ENCODE measurements around the gene ARL14EP. TPM values are rescaled to one million over a fixed set of nuclear protein-coding genes. Genes with fewer than 3 reads are reported as not detected.

Gene ARL14EP
- total RNA-seq, 1 experiment from 2014 or later, result 25.3 TPM

DNA sequence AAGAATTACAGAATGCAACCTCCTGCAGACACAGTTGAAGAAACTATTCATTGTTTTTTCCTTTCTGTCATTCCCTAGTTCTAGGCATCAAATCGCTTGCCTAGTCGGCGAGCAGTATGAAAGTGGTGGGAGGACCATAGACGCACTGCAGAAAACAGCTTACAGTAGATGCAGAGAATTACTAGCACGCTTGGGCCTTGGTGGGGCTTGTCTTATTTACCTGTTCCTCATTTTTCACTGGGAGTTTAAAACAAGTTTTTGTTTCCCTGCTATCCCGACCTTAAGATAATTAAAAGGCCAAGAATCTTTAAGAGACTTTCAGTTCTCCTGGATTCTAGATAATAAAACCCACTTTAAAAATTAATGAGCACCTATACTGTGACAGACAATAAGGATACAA lies 713 bp upstream of the ARL14EP start:
- BruUV-seq (replicated peaks), result no TSS peak
- H3K36me3 ChIP-seq (ENCODE audit: control insufficient read depth in 1 of 2, insufficient read depth in 2 of 2, low read length in 2 of 2), result 0 out of 4 replicates have a peak, but pooled peaks cover 0 to 2% of the 10 kb centered on the region in 2 experiments
- peak overlapping the region; percentile 76 for H3K9ac ChIP-seq (ENCODE audit: low read length)
- DNase-seq (ENCODE audit: low read depth, low spot score) (no peak), ATAC-seq (no peak)
- H3K27me3 ChIP-seq (ENCODE audit: insufficient read depth, low read length), result peaks cover 19% of the 10 kb centered on the region
- peaks cover 44% of the 10 kb centered on the region for H3K79me2 ChIP-seq (ENCODE audit: insufficient read depth, low read length)
- peak overlapping the region; percentile 93 for H2AFZ ChIP-seq (ENCODE audit: low read depth, low read length, poor library complexity, severe bottlenecking)
- ChIA-PET CTCF (interaction anchor here (1.0 to 1.7 kb wide), 3 partner anchors 8 to 12 kb away, joined by 3 to 7 read pairs (median 5); no protein-coding TSS in a partner anchor), POLR2A (interaction anchor here (0.6 to 1.4 kb wide), 5 partner anchors 8 to 434 kb away, joined by 3 to 8 read pairs (median 5); no protein-coding TSS in a partner anchor), RAD21 (ENCODE audit: low non-redundant PET in 1 of 2, low total read pairs in 2 of 2, uncharacterized antibody in 2 of 2, unreplicated experiment in 2 of 2) (no interaction called here)
- intact Hi-C loops (cut with micrococcal nuclease), result no loop called here
- H3K4me2 ChIP-seq (ENCODE audit: low read length), result peak overlapping the region; percentile 79
- H3K4me1 ChIP-seq (ENCODE audit: control insufficient read depth in 1 of 2, insufficient read depth in 2 of 2, low read length in 2 of 2), result peaks cover 5 to 12% of the 10 kb centered on the region in 2 experiments; a peak in 3 of 4 replicates
- H4K20me1 ChIP-seq (ENCODE audit: insufficient read depth), result no peaks in the 10 kb centered on the region
- peak overlapping the region; percentile 65 to 78 for H3K4me3 ChIP-seq (replicated peaks in 1 of 2; ENCODE audit: low read depth in 1 of 2, low read length in 2 of 2)
- H3K9me3 ChIP-seq (ENCODE audit: control insufficient read depth in 1 of 2, insufficient read depth in 1 of 2, low read depth in 1 of 2, low read length in 2 of 2), result no peaks in the 10 kb centered on the region
- no peaks in the 10 kb centered on the region for H3K9me2 ChIP-seq (ENCODE audit: insufficient read depth)
- no peak overlapping the region for H3K27ac ChIP-seq (ENCODE audit: low read depth, low read length)
- TF ChIP-seq POLR2AphosphoS5 (IDR thresholded peaks at IDR 0.05; ENCODE audit: low read depth, low read length) (no peak), SP1 (IDR thresholded peaks at IDR 0.05; ENCODE audit: low read depth) (no peak), POLR2A (IDR thresholded peaks at IDR 0.05; ENCODE audit: borderline replicate concordance, extremely low read depth, insufficient read depth, insufficient read length) (no peak), RAD21 (IDR thresholded peaks at IDR 0.05; ENCODE audit: low read depth) (no peak), JUND (IDR thresholded peaks at IDR 0.05) (no peak)

DNA sequence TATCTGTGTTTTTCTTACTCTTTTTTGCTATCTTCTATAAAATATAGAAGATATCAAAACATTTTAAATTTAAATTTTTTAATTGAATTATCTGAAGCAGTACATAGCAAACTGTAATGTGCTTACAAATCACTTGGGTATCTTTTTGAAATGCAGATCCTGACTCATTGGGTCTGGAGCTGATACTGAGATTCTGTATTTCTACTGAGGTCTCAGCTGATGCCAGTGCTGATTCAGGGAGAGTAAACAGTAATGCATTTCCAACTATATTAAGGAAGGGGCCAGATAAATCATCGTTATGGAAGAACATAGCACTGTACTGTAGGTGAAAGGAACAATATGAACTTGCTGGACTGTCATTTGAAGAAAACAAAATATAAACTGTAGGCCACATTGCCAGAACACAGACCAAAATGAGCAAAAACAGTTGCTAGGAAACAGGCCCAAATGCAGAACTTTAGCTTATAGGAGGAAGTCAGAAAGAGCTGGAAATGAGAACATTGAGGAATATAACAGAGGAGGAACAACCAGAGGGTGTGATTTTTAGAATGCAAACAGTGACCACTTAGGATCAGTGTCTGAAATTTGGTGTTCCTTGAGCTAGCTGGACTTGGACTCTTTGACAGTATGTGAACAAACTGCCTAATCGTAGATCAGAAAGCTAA lies 3.3 kb downstream of the ARL14EP start:
- 0 out of 2 replicates have a peak, but pooled peaks cover 13% of the 10 kb centered on the region for H4K20me1 ChIP-seq (ENCODE audit: insufficient read depth)
- H3K4me3 ChIP-seq (replicated peaks in 1 of 2; ENCODE audit: low read depth in 1 of 2, low read length in 2 of 2), result no peak overlapping the region
- H3K79me2 ChIP-seq (ENCODE audit: insufficient read depth, low read length), result peaks cover 84% of the 10 kb centered on the region
- H3K4me2 ChIP-seq (ENCODE audit: low read length), result no peak overlapping the region
- RAD21 ChIA-PET (ENCODE audit: low non-redundant PET in 1 of 2, low total read pairs in 2 of 2, uncharacterized antibody in 2 of 2, unreplicated experiment in 2 of 2), result no interaction called here
- H3K27ac ChIP-seq (ENCODE audit: low read depth, low read length), result no peak overlapping the region
- no peak overlapping the region for H2AFZ ChIP-seq (ENCODE audit: low read depth, low read length, poor library complexity, severe bottlenecking)
- H3K27me3 ChIP-seq (ENCODE audit: insufficient read depth, low read length), result no peaks in the 10 kb centered on the region
- no TSS peak for BruUV-seq (replicated peaks)
- H3K9me3 ChIP-seq (ENCODE audit: control insufficient read depth in 1 of 2, insufficient read depth in 1 of 2, low read depth in 1 of 2, low read length in 2 of 2), result no peaks in the 10 kb centered on the region
- H3K9ac ChIP-seq (ENCODE audit: low read length), result no peak overlapping the region
- peaks cover 2 to 13% of the 10 kb centered on the region in 2 experiments; a peak in 1 of 4 replicates for H3K36me3 ChIP-seq (ENCODE audit: control insufficient read depth in 1 of 2, insufficient read depth in 2 of 2, low read length in 2 of 2)
- ATAC-seq (no peak), DNase-seq (ENCODE audit: low read depth, low spot score) (no peak)
- H3K9me2 ChIP-seq (ENCODE audit: insufficient read depth), result no peaks in the 10 kb centered on the region
- CTCF ChIA-PET, result no interaction called here
- H3K4me1 ChIP-seq (ENCODE audit: control insufficient read depth in 1 of 2, insufficient read depth in 2 of 2, low read length in 2 of 2), result peaks cover 5 to 12% of the 10 kb centered on the region in 2 experiments; a peak in 3 of 4 replicates
- intact Hi-C loops (cut with micrococcal nuclease), result no loop called here
- POLR2A ChIA-PET, result no interaction called here
- TF ChIP-seq TCF7L2 (IDR thresholded peaks at IDR 0.05; ENCODE audit: borderline replicate concordance, extremely low read depth, insufficient read depth, insufficient read length) (no peak), POLR2AphosphoS5 (IDR thresholded peaks at IDR 0.05; ENCODE audit: low read depth, low read length) (no peak), JUND (IDR thresholded peaks at IDR 0.05) (no peak), CTCF (IDR thresholded peaks at IDR 0.05 in 2 of 3, conservative IDR thresholded peaks at IDR 0.05 in 1 of 3; ENCODE audit: borderline replicate concordance in 1 of 3, insufficient read depth in 1 of 3, low read depth in 2 of 3, low read length in 2 of 3) (no peak), EZH2 (IDR thresholded peaks at IDR 0.05) (no peak), EGR1 (IDR thresholded peaks at IDR 0.05; ENCODE audit: low read depth) (no peak), POLR2A (IDR thresholded peaks at IDR 0.05; ENCODE audit: borderline replicate concordance, extremely low read depth, insufficient read depth, insufficient read length) (no peak), SP1 (IDR thresholded peaks at IDR 0.05; ENCODE audit: low read depth) (no peak), ZFX (IDR thresholded peaks at IDR 0.05) (no peak), CEBPB (IDR thresholded peaks at IDR 0.05; ENCODE audit: low read depth) (no peak), ZNF274 (IDR thresholded peaks at IDR 0.05; ENCODE audit: low read depth, low read length) (no peak)
- TF ChIP-seq, protein P1, sequence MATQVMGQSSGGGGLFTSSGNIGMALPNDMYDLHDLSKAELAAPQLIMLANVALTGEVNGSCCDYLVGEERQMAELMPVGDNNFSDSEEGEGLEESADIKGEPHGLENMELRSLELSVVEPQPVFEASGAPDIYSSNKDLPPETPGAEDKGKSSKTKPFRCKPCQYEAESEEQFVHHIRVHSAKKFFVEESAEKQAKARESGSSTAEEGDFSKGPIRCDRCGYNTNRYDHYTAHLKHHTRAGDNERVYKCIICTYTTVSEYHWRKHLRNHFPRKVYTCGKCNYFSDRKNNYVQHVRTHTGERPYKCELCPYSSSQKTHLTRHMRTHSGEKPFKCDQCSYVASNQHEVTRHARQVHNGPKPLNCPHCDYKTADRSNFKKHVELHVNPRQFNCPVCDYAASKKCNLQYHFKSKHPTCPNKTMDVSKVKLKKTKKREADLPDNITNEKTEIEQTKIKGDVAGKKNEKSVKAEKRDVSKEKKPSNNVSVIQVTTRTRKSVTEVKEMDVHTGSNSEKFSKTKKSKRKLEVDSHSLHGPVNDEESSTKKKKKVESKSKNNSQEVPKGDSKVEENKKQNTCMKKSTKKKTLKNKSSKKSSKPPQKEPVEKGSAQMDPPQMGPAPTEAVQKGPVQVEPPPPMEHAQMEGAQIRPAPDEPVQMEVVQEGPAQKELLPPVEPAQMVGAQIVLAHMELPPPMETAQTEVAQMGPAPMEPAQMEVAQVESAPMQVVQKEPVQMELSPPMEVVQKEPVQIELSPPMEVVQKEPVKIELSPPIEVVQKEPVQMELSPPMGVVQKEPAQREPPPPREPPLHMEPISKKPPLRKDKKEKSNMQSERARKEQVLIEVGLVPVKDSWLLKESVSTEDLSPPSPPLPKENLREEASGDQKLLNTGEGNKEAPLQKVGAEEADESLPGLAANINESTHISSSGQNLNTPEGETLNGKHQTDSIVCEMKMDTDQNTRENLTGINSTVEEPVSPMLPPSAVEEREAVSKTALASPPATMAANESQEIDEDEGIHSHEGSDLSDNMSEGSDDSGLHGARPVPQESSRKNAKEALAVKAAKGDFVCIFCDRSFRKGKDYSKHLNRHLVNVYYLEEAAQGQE (IDR thresholded peaks at IDR 0.05; ENCODE audit: low read depth), result no peak
- TF ChIP-seq, protein P2, sequence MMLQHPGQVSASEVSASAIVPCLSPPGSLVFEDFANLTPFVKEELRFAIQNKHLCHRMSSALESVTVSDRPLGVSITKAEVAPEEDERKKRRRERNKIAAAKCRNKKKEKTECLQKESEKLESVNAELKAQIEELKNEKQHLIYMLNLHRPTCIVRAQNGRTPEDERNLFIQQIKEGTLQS (IDR thresholded peaks at IDR 0.05), result no peak
